SU-DHL-6 (cell line): ENCODE results near the gene FAM53B.

Source experiments
- H2AFZ ChIP-seq: fragments of 200-600 bp; sonication (generic); 2 replicates; pipeline ENCODE4 v1.6.1; 2014; ENCODE audit warnings: low read depth, mild to moderate bottlenecking, moderate library complexity, mixed read lengths, antibody characterized with exemption, low read length; ENCODE audit not compliant: severe bottlenecking
- H3F3A ChIP-seq: fragments of 200-600 bp; shearing (Covaris generic); 2 replicates; pipeline ENCODE4 v1.6.0; 2016; ENCODE audit warnings: antibody characterized with exemption, mild to moderate bottlenecking; ENCODE audit not compliant: insufficient read depth
- H3K27ac ChIP-seq: fragments of 200-600 bp; sonication (generic); 2 replicates; pipeline ENCODE4 v1.5.1; 2016; ENCODE audit warnings: low read depth, mild to moderate bottlenecking, low read length, moderate library complexity, mixed read lengths
- H3K27me3 ChIP-seq: fragments of 200-600 bp; sonication (generic), shearing (Covaris generic); 2 replicates; pipeline ENCODE4 v1.6.0; 2014; ENCODE audit warnings: mild to moderate bottlenecking, low read length
- H3K36me3 ChIP-seq: fragments of 200-600 bp; sonication (generic); 2 replicates; pipeline ENCODE4 v1.6.1; 2014; ENCODE audit warnings: mild to moderate bottlenecking, low read length, mixed read lengths
- H3K4me2 ChIP-seq: fragments of 300-600, 200-600 bp; shearing (Covaris generic), sonication (generic); 2 replicates; pipeline ENCODE4 v1.6.0; 2014; ENCODE audit warnings: low read length, low read depth, mild to moderate bottlenecking; ENCODE audit not compliant: poor library complexity, severe bottlenecking
- H3K4me3 ChIP-seq: fragments of 200-600 bp; sonication (generic); 2 replicates; pipeline ENCODE4 v1.5.1; 2014; ENCODE audit warnings: antibody characterized with exemption, low read length, mild to moderate bottlenecking, mixed read lengths; ENCODE audit not compliant: insufficient read depth, poor library complexity, severe bottlenecking
- H3K79me2 ChIP-seq: fragments of 200-600 bp; sonication (generic); 2 replicates; pipeline ENCODE4 v1.6.1; 2014; ENCODE audit warnings: mild to moderate bottlenecking, low read length, moderate library complexity; ENCODE audit not compliant: insufficient read depth
- H3K9ac ChIP-seq: fragments of 200-600 bp; sonication (generic); 2 replicates; pipeline ENCODE4 v1.7.0; 2014; ENCODE audit warnings: mild to moderate bottlenecking, low read length
- H3K9me2 ChIP-seq: fragments of 200-600 bp; sonication (generic); replicated peaks from 2 replicates; pipeline ENCODE4 v1.6.1; 2014; ENCODE audit warnings: low read length; ENCODE audit not compliant: insufficient read depth
- H3K9me3 ChIP-seq: fragments of 200-600 bp; sonication (generic); 2 replicates; pipeline ENCODE4 v1.6.1; 2014; ENCODE audit warnings: low read length, mixed read lengths; ENCODE audit not compliant: insufficient read depth
- H4K20me1 ChIP-seq: fragments of 200-600 bp; sonication (generic); 2 replicates; pipeline ENCODE4 v1.6.1; 2014; ENCODE audit warnings: low read depth, mild to moderate bottlenecking, antibody characterized with exemption, low read length, moderate library complexity, mixed read lengths
- CTCF ChIP-seq: fragments of 200-600 bp; sonication (generic); IDR thresholded peaks from one replicate; pipeline ENCODE4 v1.5.1; 2017; ENCODE audit warnings: antibody characterized with exemption, mild to moderate bottlenecking, low read length, moderate library complexity; ENCODE audit not compliant: insufficient read depth, poor library complexity, severe bottlenecking
- EZH2phosphoT487 ChIP-seq: fragments of 200-600 bp; sonication (generic), shearing (Covaris generic); conservative IDR thresholded peaks from 2 replicates; pipeline ENCODE4 v1.6.1; 2018; ENCODE audit warnings: mild to moderate bottlenecking, antibody characterized with exemption, low read length, moderate library complexity, mixed read lengths

The FAM53B gene

GRCh38 chr10:124606822-124607221 lies 137.4 kb downstream of the FAM53B start:
- TF ChIP-seq CTCF, result no peak
- TF ChIP-seq EZH2phosphoT487, result no peak
- Histone ChIP-seq H3K4me3 (peak overlapping the region; percentile 11), H3K27me3 (no peaks in the 10 kb centered on the region), H3K4me2 (peak overlapping the region; percentile 65), H3K36me3 (no peaks in the 10 kb centered on the region), H4K20me1 (no peaks in the 10 kb centered on the region), H2AFZ (no peak overlapping the region), H3K9me2 (no peaks in the 10 kb centered on the region), H3F3A (peaks cover 70% of the 10 kb centered on the region), H3K27ac (peak overlapping the region; percentile 99), H3K9me3 (no peaks in the 10 kb centered on the region), H3K79me2 (no peaks in the 10 kb centered on the region), H3K9ac (peak overlapping the region; percentile 85)

- no peaks in the 10 kb centered on the region for H3K36me3 ChIP-seq
- peak overlapping the region; percentile 34 for H3K4me3 ChIP-seq
- H3K4me2 ChIP-seq, result peak overlapping the region; percentile 65
- peaks cover 68% of the 10 kb centered on the region for H3F3A ChIP-seq
- peak overlapping the region; percentile 99 for H3K27ac ChIP-seq
- H3K27me3 ChIP-seq, result no peaks in the 10 kb centered on the region
- peak overlapping the region; percentile 85 for H3K9ac ChIP-seq
- no peaks in the 10 kb centered on the region for H3K9me2 ChIP-seq
- no peaks in the 10 kb centered on the region for H4K20me1 ChIP-seq
- H3K9me3 ChIP-seq, result no peaks in the 10 kb centered on the region
- no peak overlapping the region for H2AFZ ChIP-seq
- H3K79me2 ChIP-seq, result no peaks in the 10 kb centered on the region
- no peak for TF ChIP-seq EZH2phosphoT487
Observed at GRCh38 chr10:124605856-124606812, 138.0 kb downstream of the FAM53B start.

GRCh38 chr10:124605481-124605855 lies 138.7 kb downstream of the FAM53B start:
- H3K9me3 ChIP-seq, result no peaks in the 10 kb centered on the region
- no peak overlapping the region for H2AFZ ChIP-seq
- H3K79me2 ChIP-seq, result no peaks in the 10 kb centered on the region
- H3K27me3 ChIP-seq, result no peaks in the 10 kb centered on the region
- H3K4me2 ChIP-seq, result peak overlapping the region; percentile 65
- H3K4me3 ChIP-seq, result no peak overlapping the region
- TF ChIP-seq CTCF (no peak), EZH2phosphoT487 (no peak)
- peak overlapping the region; percentile 85 for H3K9ac ChIP-seq
- peak overlapping the region; percentile 99 for H3K27ac ChIP-seq
- no peaks in the 10 kb centered on the region for H3K36me3 ChIP-seq
- H3F3A ChIP-seq, result peaks cover 75% of the 10 kb centered on the region
- no peaks in the 10 kb centered on the region for H4K20me1 ChIP-seq
- H3K9me2 ChIP-seq, result no peaks in the 10 kb centered on the region

GRCh38 chr10:124605001-124605370 lies 139.2 kb downstream of the FAM53B start:
- no peak overlapping the region for H3K4me3 ChIP-seq

More at GRCh38 chr10:124605001-124605370, 139.2 kb downstream of the FAM53B start:
- TF ChIP-seq CTCF (no peak), EZH2phosphoT487 (no peak)
- no peaks in the 10 kb centered on the region for H3K9me2 ChIP-seq
- no peaks in the 10 kb centered on the region for H4K20me1 ChIP-seq
- peak overlapping the region; percentile 99 for H3K27ac ChIP-seq
- peak overlapping the region; percentile 65 for H3K4me2 ChIP-seq
- H2AFZ ChIP-seq, result no peak overlapping the region
- H3K27me3 ChIP-seq, result no peaks in the 10 kb centered on the region
- H3K9me3 ChIP-seq, result no peaks in the 10 kb centered on the region
- H3F3A ChIP-seq, result peaks cover 80% of the 10 kb centered on the region
- no peaks in the 10 kb centered on the region for H3K79me2 ChIP-seq
- H3K36me3 ChIP-seq, result no peaks in the 10 kb centered on the region
- peak overlapping the region; percentile 85 for H3K9ac ChIP-seq
